Inferior parietal cortex (tissue), 1 donor: ENCODE data around the gene SLC43A2.

Source experiments
- DNase-seq: peaks from one replicate; pipeline ENCODE4 v3.0.0-alpha.2; 2016; ENCODE audit errors: extremely low spot score

Gene SLC43A2

GRCh38 chr17:1562176-1562643 is 66.4 kb downstream of the SLC43A2 start:
- no peak for DNase-seq

GRCh38 chr17:1561420-1562175 is 67.0 kb downstream of the SLC43A2 start:
- no peak for DNase-seq

- no peak for DNase-seq
Observed at GRCh38 chr17:1560858-1561355, 67.7 kb downstream of the SLC43A2 start.

- DNase-seq: no peak
Observed at GRCh38 chr17:1560101-1560857, 68.4 kb downstream of the SLC43A2 start.

- DNase-seq: no peak
Observed at GRCh38 chr17:1559047-1560043, 69.3 kb downstream of the SLC43A2 start.

GRCh38 chr17:1558401-1558800 is 70.2 kb downstream of the SLC43A2 start:
- no peak for DNase-seq

- no peak for DNase-seq
Observed at GRCh38 chr17:1557355-1558095, 71.1 kb downstream of the SLC43A2 start.

- DNase-seq: no peak
Observed at GRCh38 chr17:1555651-1556471, 72.8 kb downstream of the SLC43A2 start.

- DNase-seq: no peak
Observed at GRCh38 chr17:1554751-1555540, 73.7 kb downstream of the SLC43A2 start.

GRCh38 chr17:1553354-1554266 is 75.0 kb downstream of the SLC43A2 start:
- DNase-seq: no peak

- DNase-seq: no peak
Observed at GRCh38 chr17:1552932-1553331, 75.7 kb downstream of the SLC43A2 start.

- DNase-seq: no peak
Observed at GRCh38 chr17:1551741-1552140, 76.9 kb downstream of the SLC43A2 start.

- DNase-seq: no peak
Observed at GRCh38 chr17:1548032-1548431, 80.6 kb downstream of the SLC43A2 start.

GRCh38 chr17:1546292-1546922 is 82.2 kb downstream of the SLC43A2 start:
- no peak for DNase-seq

GRCh38 chr17:1545618-1546017 is 83.0 kb downstream of the SLC43A2 start:
- no peak for DNase-seq

GRCh38 chr17:1542316-1542715 is 86.3 kb downstream of the SLC43A2 start:
- DNase-seq: no peak

GRCh38 chr17:1541367-1541904 is 87.2 kb downstream of the SLC43A2 start:
- no peak for DNase-seq
